Purkinje cell (primary cell): ENCODE data around the gene ECHDC3. TPM values are rescaled to one million over a fixed set of nuclear protein-coding genes. Genes with fewer than 3 reads are reported as not detected.

Experiments
- polyA plus RNA-seq: library from polyadenylated mRNA; unstranded; fragments of >200 nt; fragmentation: Nextera tagmentation; gene quantifications from 2 replicates; pipeline ENCODE4 v1.2.1, GENCODE V29; 2014

The ECHDC3 gene
- 1.4 TPM in 1 of 2 replicates, not detected in the other for polyA plus RNA-seq

DNA sequence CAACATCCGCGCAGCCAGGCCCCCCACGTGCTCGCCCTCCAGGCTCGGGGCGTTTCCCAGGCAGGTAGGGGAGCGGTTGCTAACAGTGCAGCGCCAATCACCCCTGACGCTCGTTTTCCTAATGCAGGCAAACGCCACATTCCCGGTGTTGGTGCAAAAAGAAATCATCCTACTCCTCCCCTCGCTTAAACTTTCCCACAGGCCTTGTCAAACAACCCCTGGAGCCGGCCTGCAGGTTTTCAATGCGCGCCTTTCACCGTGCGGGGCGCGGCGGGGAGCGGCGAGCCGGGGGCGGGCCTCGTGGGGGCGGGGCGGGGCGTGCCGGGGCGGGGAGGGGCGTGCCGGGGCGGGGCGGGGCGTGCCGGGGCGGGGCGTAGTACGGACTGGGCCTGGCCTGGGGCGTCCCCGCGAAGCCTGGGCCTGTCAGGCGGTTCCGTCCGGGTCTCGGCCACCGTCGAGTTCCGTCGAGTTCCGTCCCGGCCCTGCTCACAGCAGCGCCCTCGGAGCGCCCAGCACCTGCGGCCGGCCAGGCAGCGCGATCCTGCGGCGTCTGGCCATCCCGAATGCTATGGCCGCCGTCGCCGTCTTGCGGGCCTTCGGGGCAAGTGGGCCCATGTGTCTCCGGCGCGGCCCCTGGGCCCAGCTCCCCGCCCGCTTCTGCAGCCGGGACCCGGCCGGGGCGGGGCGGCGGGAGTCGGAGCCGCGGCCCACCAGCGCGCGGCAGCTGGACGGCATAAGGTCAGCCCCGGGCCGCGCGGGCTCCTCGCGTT lies at the start of gene ECHDC3:
ECHDC3 (plus strand) TSS at position 374 of the 770 bp plus-strand sequence; CDS start at position 569, 195 bp downstream.

Other genes with a start within 250 kb of the ECHDC3 start
- gene USP6NL, start 130.7 kb upstream of the ECHDC3 start, polyA plus RNA-seq = 12.8 and 14.0 TPM in 2 replicates
- 0.26 and 0.55 TPM in 2 replicates for gene PROSER2, start 81.0 kb downstream of the ECHDC3 start, polyA plus RNA-seq